ENCODE measurements around the gene MB.

- TF ChIP-seq CTCF (IDR thresholded peaks at IDR 0.05) (no peak), REST (IDR thresholded peaks at IDR 0.05; ENCODE audit: insufficient read depth in 1 of 2, low read depth in 2 of 2, low read length in 1 of 2) (no peak)
Observed at GRCh38 chr22:35630387-35630793, 13.3 kb upstream of the MB start.
